Lower leg skin (tissue), 3 donors: Measurements from ENCODE around the gene NEDD8.

Source experiments
- CTCF ChIP-seq, 3 donors: fragments of 450-650 bp; IDR thresholded peaks; one replicate each; pipeline ENCODE4 v1.5.1; 2016; ENCODE audit warnings: antibody characterized with exemption in 3 of 3, mild to moderate bottlenecking in 3 of 3, moderate library complexity in 2 of 3
- POLR2A ChIP-seq, 2 donors: fragments of 450-650 bp; IDR thresholded peaks; one replicate each; pipeline ENCODE4 v1.6.1; 2016 to 2017; ENCODE audit warnings: antibody characterized with exemption in 2 of 2, mild to moderate bottlenecking in 1 of 2, moderate library complexity in 1 of 2

- no peak for TF ChIP-seq POLR2A (IDR thresholded peaks at IDR 0.05)
- TF ChIP-seq CTCF (IDR thresholded peaks at IDR 0.05): no peak
Measured at GRCh38 chr14:24194186-24194872, 37.8 kb downstream of the NEDD8 start.
